GM21529 (cell line): Measurements from ENCODE around the gene CREB5.

Experiments
- ATAC-seq: cut with Tn5 transposase; IDR thresholded peaks from one replicate; pipeline ENCODE4 v1.9.1; 2021; ENCODE audit not compliant: unreplicated experiment

CREB5 gene

DNA sequence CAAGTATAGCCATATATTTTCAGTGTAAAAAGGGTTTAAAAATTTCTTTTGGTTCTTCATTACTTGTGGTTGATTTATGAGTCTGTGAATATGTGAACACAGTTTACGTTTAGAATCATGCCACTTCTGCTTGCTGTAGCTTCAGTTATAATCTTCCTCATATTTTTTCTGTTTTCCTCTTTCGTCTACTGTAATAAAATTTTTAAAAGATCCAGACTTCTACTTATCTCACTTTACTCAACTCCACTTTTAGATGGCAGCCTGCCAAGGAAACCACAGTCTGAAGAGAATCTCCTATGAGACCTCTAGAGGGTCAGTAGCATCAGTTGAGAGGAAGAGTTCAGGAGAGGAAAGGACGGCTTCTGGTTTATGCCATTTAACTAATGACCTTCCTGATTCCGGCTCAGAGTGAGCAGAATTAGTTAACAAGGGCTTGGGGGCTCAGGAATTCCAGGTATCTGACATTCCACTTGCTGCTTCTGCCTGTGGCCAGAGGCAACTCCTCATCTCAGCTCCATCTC is 21.4 kb downstream of the CREB5 start:
- no peak for ATAC-seq

DNA sequence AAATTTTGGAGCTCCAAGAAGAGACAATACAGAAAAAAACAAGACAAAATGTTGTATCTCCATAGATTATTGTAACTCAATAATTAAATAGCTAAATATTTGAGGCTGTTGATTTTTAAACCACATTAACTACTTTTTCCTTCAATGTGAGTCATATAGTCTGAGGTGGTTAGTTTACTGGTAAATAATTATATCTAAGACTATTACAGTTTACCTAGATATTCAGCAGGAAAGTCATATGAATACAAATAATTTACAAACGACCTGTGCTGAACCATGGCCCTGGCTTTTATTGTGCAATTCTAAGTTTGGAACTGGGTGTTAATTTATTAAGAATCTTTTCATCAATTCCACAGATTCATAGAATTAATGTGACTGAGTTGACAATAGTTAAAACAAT is 22.2 kb downstream of the CREB5 start:
- no peak for ATAC-seq

GRCh38 chr7:28435152-28435551 is 22.8 kb downstream of the CREB5 start:
- ATAC-seq, result no peak

DNA sequence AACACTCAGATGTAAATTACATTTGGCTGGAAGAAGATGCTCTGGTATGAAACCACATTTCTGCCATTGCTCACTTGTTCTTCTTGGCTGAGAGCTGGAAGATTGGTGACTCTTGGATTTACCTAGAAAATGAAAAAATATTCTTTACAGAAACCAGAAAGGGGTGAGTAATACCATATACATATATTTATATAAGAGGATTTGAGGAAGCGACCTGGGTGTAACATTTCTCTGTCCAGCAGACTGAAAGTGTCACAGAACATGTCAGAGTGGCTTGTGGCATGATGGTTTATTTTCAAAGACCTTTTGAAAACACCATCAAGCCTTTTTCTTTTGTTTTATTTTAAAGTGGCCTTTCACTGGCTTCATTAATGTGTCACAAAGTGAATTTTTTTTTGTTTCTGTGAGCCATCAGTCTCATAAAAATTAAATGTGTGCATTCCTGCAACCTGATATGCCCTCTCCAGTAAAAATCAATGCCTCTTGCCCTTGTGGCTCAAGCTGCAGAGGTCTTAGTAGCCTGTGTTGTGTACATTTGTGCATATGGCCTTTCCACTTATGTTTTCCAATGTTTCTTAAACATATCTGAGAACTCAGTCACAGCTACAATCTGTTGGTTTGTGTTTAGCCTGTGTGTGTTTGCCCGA is 23.5 kb downstream of the CREB5 start:
- no peak for ATAC-seq

DNA sequence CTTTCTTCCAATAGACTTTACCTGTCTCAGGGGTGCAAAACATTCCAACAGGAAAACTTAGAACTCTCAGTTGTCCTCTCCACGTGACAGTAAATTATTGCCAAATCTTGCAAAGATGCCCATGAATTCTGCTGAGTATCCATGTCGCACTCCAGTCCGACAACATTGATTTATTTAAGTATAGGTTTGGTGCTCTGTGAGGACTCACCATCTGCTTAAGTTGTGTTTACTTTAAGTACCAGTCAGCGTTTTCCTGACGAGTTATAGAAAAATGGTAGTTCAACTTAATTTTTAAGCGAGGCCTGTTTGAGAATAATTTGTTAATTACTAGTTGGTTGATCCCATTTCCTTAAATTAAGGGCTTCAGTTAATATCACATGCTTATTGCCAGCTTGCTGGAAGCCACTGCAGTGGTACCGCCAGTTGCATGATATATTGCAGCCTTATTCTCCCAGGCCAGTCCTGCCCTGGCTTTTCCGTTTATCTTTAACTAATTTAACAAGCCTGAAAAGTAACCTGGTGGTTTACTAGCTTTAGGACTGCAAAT is 27.8 kb downstream of the CREB5 start:
- ATAC-seq, result no peak

- peak; percentile 52 for ATAC-seq
Measured at GRCh38 chr7:28442540-28443420, 30.5 kb downstream of the CREB5 start.

GRCh38 chr7:28446131-28446530 is 33.8 kb downstream of the CREB5 start:
- ATAC-seq, result no peak

GRCh38 chr7:28447071-28447470 is 34.8 kb downstream of the CREB5 start:
- no peak for ATAC-seq

- ATAC-seq, result no peak
Measured at GRCh38 chr7:28448708-28449107, 36.4 kb downstream of the CREB5 start.

GRCh38 chr7:28452681-28453080 is 40.4 kb downstream of the CREB5 start:
- no peak for ATAC-seq

- ATAC-seq, result no peak
Measured at GRCh38 chr7:28455486-28455885, 43.2 kb downstream of the CREB5 start.

DNA sequence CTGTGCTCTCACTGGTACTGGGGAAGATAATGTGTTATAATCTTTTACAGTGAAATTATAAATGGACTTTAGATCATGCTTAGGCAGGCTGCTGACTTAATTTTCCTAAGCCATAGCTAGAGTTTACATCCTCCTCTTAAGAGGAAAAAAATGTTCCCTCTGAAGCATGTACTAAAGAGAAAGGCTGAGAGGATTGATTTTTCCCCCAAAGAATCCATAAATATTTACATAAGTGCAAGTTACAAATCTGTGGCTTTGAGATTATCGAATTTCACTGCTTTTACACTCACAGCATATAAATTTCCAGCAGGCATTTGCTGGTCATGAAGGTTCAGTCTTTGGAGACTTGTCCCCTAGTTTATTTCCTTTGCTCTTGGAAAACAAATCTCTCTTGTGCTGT is 43.7 kb downstream of the CREB5 start:
- ATAC-seq, result no peak

DNA sequence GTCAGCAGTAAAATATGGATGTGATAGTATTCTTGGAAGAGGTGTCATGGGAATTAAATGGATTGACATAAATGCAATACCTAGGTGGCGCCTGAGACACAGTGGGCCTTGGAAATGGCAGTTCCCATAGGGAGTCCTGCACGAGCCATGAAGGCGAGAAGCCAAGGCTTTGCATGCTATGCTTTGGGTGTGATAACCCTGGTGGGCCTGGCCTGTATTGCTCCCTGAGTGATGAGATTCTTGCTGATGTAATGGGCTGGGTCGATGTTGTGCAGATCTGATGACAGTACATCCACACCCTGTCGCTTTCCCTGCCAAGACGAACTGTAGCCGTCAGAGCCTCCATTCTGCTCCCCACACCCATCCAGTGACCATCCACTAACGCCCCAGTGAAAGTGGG is 46.4 kb downstream of the CREB5 start:
- ATAC-seq, result no peak

GRCh38 chr7:28459306-28459705 is 47.0 kb downstream of the CREB5 start:
- ATAC-seq, result no peak

GRCh38 chr7:28465697-28466096 is 53.4 kb downstream of the CREB5 start:
- ATAC-seq, result no peak

DNA sequence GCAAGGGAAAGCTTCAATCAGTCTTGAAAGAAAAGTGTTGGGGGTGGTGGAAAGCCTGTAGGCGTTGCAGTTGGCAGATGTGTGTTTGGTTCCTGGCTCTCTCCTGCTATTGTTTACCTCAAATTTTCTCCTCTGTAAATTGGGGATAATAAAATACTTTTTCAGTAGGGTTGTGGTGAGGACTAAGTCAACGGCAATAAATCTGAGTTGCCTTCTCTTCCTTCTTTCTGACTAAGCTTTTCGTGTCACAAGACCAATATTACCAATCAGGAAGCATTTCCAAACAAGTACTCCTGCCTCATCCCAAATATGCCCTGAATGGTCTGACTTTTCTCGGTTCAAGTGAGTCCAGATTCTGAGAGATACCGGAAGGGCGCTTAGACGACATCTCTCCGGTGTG is 54.0 kb downstream of the CREB5 start:
- no peak for ATAC-seq

DNA sequence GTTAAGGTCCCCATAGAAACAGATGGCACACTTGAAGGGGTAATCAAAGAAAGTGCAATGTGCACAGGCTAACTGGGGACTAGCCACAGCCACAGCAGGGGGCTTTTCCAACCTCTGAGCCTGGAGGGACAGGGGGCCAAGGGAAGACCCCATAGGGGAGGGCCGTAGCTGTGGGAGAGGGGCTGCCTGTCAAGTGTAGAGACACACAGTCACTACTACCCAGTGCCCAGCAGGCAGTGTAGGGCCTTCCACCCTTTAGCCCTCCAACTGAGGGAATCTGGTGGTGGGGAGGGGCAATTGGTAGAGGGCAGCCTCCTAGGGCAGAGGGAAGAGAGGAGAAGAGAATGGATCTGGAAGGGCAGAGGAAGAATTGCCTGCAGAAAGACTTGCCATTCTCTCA is 54.6 kb downstream of the CREB5 start:
- no peak for ATAC-seq

GRCh38 chr7:28469562-28469961 is 57.2 kb downstream of the CREB5 start:
- ATAC-seq, result no peak

DNA sequence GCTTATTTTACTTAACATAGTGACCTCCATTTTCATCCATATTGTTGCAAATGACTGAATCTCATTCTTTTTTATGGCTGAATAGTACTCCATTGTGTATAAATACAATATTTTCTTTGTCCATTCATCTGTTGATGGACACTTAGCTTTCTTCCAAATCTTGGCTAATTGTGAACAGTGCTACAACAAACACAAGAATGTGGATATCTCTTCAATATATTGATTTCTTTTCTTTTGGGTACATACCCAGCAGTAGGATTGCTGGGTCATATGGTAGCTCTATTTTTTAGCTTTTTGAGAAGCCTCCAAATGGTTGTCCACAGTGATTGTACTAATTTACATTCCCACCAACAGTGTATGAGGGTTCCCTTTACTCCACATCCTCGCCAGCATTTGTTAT is 58.0 kb downstream of the CREB5 start:
- ATAC-seq, result no peak

DNA sequence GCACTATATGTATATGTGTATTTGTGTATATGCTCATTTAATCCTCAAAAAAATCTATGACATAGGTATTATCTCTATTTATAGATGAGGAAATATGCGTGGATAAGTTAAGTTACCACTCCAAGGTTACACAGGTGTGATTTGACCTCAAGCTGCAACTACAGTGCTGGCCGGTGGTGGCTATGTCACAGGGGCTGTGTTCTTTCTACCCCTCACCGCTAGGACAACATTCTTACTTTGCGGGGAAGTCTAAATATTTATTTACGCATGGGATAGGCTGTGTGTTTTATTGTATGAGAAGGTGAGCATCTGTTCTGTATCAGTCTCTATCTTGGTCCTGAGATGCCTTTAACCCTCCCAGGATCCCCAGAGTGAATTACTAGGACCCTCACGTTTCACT is 60.0 kb downstream of the CREB5 start:
- ATAC-seq, result no peak

DNA sequence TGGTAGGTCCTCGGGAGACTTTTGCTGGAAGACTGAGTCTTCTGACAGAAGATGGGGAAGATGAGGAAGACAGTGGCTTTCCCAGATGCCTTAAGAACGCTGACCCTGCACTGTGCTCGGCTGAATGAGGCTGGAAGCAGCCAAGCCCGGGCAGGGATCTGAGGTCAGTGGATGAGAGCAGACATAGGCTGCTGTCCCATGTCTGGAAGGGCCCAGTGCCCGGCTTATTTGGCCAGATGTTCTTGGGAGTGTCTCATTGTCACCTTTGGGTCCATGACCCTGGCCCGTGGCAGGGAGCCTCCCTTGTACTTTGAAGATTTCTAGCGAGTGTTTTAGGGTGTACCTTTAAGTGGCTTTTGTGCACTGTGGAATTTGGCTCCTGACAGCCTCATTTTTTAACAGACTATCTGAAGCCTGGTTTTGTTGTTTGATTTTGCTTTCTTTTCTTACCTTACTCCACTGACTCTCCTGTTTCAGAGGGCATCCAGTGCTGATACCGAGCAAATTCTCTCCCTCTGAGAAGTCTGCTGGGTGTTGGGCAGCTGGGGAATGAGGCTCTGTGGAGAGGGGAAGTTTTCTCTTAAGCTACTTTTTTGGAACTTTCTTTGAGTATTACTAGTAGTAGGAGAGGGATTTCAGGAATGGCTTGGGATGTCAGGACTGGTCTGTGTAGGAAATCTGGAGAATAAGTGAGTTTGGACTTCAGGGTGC is 61.4 kb downstream of the CREB5 start:
- ATAC-seq, result no peak

DNA sequence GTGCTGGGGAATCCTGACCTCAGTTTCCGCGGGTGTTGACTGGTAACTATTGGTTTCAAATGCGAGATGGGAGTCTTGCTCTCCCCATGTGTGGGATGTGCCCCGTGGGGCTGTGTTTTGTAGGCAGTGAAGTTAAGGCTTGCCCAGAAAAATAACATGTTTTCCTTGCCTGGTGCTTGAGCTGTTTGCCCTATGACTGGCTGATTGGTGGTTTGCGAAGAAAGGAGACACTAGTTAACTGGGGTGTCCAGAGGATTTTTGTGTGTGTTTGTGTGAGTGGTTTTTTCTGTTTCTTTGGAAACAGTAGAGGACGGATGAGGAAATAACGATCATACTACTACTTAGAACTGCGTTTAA is 61.9 kb downstream of the CREB5 start:
- no peak for ATAC-seq
